ENCODE results near the gene DAAM2.

The DAAM2 gene

GRCh38 chr6:39909701-39910100, 117.5 kb downstream of the DAAM2 start:
- no peak for DNase-seq (ENCODE audit: low read depth)

GRCh38 chr6:39910164-39910563, 118.0 kb downstream of the DAAM2 start:
- DNase-seq (ENCODE audit: low read depth), result no peak

- no peak for DNase-seq (ENCODE audit: low read depth)
Observed at GRCh38 chr6:39910744-39911143, 118.6 kb downstream of the DAAM2 start.

GRCh38 chr6:39911513-39912125, 119.4 kb downstream of the DAAM2 start:
- no peak for DNase-seq (ENCODE audit: low read depth)

- DNase-seq (ENCODE audit: low read depth), result no peak
Observed at GRCh38 chr6:39912446-39912845, 120.3 kb downstream of the DAAM2 start.

GRCh38 chr6:39913391-39913916, 121.3 kb downstream of the DAAM2 start:
- no peak for DNase-seq (ENCODE audit: low read depth)

GRCh38 chr6:39914239-39914638, 122.1 kb downstream of the DAAM2 start:
- no peak for DNase-seq (ENCODE audit: low read depth)

GRCh38 chr6:39915866-39916265, 123.7 kb downstream of the DAAM2 start:
- no peak for DNase-seq (ENCODE audit: low read depth)

- DNase-seq (ENCODE audit: low read depth), result no peak
Observed at GRCh38 chr6:39917329-39917728, 125.2 kb downstream of the DAAM2 start.

- DNase-seq (ENCODE audit: low read depth), result no peak
Observed at GRCh38 chr6:39917981-39918380, 125.8 kb downstream of the DAAM2 start.

GRCh38 chr6:39918831-39919230, 126.7 kb downstream of the DAAM2 start:
- DNase-seq (ENCODE audit: low read depth), result no peak

- no peak for DNase-seq (ENCODE audit: low read depth)
Observed at GRCh38 chr6:39920157-39920556, 128.0 kb downstream of the DAAM2 start.

GRCh38 chr6:39922821-39923220, 130.6 kb downstream of the DAAM2 start:
- no peak for DNase-seq (ENCODE audit: low read depth)

GRCh38 chr6:39923394-39923793, 131.2 kb downstream of the DAAM2 start:
- no peak for DNase-seq (ENCODE audit: low read depth)

- DNase-seq (ENCODE audit: low read depth), result no peak
Observed at GRCh38 chr6:39923861-39924260, 131.7 kb downstream of the DAAM2 start.

GRCh38 chr6:39924283-39924682, 132.1 kb downstream of the DAAM2 start:
- no peak for DNase-seq (ENCODE audit: low read depth)

GRCh38 chr6:39925191-39925930, 133.2 kb downstream of the DAAM2 start:
- DNase-seq (ENCODE audit: low read depth), result no peak

GRCh38 chr6:39925931-39926290, 133.7 kb downstream of the DAAM2 start:
- no peak for DNase-seq (ENCODE audit: low read depth)

- no peak for DNase-seq (ENCODE audit: low read depth)
Observed at GRCh38 chr6:39926668-39927067, 134.5 kb downstream of the DAAM2 start.

GRCh38 chr6:39927159-39927558, 135.0 kb downstream of the DAAM2 start:
- DNase-seq (ENCODE audit: low read depth), result no peak

- no peak for DNase-seq (ENCODE audit: low read depth)
Observed at GRCh38 chr6:39929039-39929732, 137.0 kb downstream of the DAAM2 start.

- no peak for DNase-seq (ENCODE audit: low read depth)
Observed at GRCh38 chr6:39929733-39930461, 137.7 kb downstream of the DAAM2 start.
